ENCODE measurements around the gene LAMB3. TPM values are rescaled to one million over a fixed set of nuclear protein-coding genes. Genes with fewer than 3 reads are reported as not detected.

The LAMB3 gene
- total RNA-seq, 1 experiment from 2014 or later = 70.2 TPM

- ChIA-PET POLR2A (no interaction called here), CTCF (interaction anchor here (0.6 to 1.9 kb wide), 5 partner anchors 9 to 60 kb away, joined by 3 to 13 read pairs (median 5); no protein-coding TSS in a partner anchor), RAD21 (ENCODE audit: low non-redundant PET in 1 of 2, low total read pairs in 2 of 2, uncharacterized antibody in 2 of 2, unreplicated experiment in 2 of 2) (interaction anchor here in 1 of 2 experiments (1.2 kb wide), 1 partner anchor 58 kb away, joined by 3 read pairs; no protein-coding TSS in a partner anchor)
- Histone ChIP-seq H3K9me2 (ENCODE audit: insufficient read depth) (no peaks in the 10 kb centered on the region), H3K27me3 (ENCODE audit: insufficient read depth, low read length) (no peaks in the 10 kb centered on the region), H3K9ac (ENCODE audit: low read length) (no peak overlapping the region), H3K79me2 (ENCODE audit: insufficient read depth, low read length) (no peaks in the 10 kb centered on the region), H3K4me2 (ENCODE audit: low read length) (no peak overlapping the region), H2AFZ (ENCODE audit: low read depth, low read length, poor library complexity, severe bottlenecking) (no peak overlapping the region), H4K20me1 (ENCODE audit: insufficient read depth) (no peaks in the 10 kb centered on the region), H3K4me3 (replicated peaks in 1 of 2; ENCODE audit: low read depth in 1 of 2, low read length in 2 of 2) (no peak overlapping the region), H3K36me3 (ENCODE audit: control insufficient read depth in 1 of 2, insufficient read depth in 2 of 2, low read length in 2 of 2) (0 out of 4 replicates have a peak, but pooled peaks cover 3 to 7% of the 10 kb centered on the region in 2 experiments), H3K9me3 (ENCODE audit: control insufficient read depth in 1 of 2, insufficient read depth in 1 of 2, low read depth in 1 of 2, low read length in 2 of 2) (no peaks in the 10 kb centered on the region), H3K4me1 (ENCODE audit: control insufficient read depth in 1 of 2, insufficient read depth in 2 of 2, low read length in 2 of 2) (peaks cover 0 to 7% of the 10 kb centered on the region in 2 experiments; a peak in 2 of 4 replicates), H3K27ac (ENCODE audit: low read depth, low read length) (no peak overlapping the region)
- intact Hi-C loops (cut with micrococcal nuclease) = loop anchor here (1.0 to 2.0 kb wide), 4 partner anchors 25 to 66 kb away; no protein-coding TSS in a partner anchor
- TF ChIP-seq ZBTB33 (IDR thresholded peaks at IDR 0.05; ENCODE audit: extremely low read depth, insufficient replicate concordance, low read length) = no peak
- no peak for TF ChIP-seq ELF1 (IDR thresholded peaks at IDR 0.05; ENCODE audit: borderline replicate concordance, low read depth)
- TF ChIP-seq RAD21 (IDR thresholded peaks at IDR 0.05; ENCODE audit: low read depth) = peak; percentile 84
- no peak for TF ChIP-seq FOSL1 (IDR thresholded peaks at IDR 0.05; ENCODE audit: low read depth)
- no peak for TF ChIP-seq SP1 (IDR thresholded peaks at IDR 0.05; ENCODE audit: low read depth)
- no peak for TF ChIP-seq ZFX (IDR thresholded peaks at IDR 0.05)
- TF ChIP-seq JUND (IDR thresholded peaks at IDR 0.05) = no peak
- peak; percentile 79 to 94 (median 91) for TF ChIP-seq CTCF (IDR thresholded peaks at IDR 0.05 in 2 of 3, conservative IDR thresholded peaks at IDR 0.05 in 1 of 3; ENCODE audit: borderline replicate concordance in 1 of 3, insufficient read depth in 1 of 3, low read depth in 2 of 3, low read length in 2 of 3)
- no peak for TF ChIP-seq REST (IDR thresholded peaks at IDR 0.05; ENCODE audit: low read depth)
- DNase-seq (ENCODE audit: low read depth, low spot score) = peak; percentile 35
- no TSS peak for BruUV-seq (replicated peaks)
- ATAC-seq = peak; percentile 96
Observed at GRCh38 chr1:209627732-209628196, 24.5 kb downstream of the LAMB3 start.
